T-helper 17 cell (primary cell): ENCODE results near the gene VPS37B. TPM values are rescaled to one million over a fixed set of nuclear protein-coding genes. Genes with fewer than 3 reads are reported as not detected.
"Not testable (repeated sequence)": the region's sequence is repeated elsewhere in the genome, so short reads cannot be mapped to it uniquely, and the experiment has no call there.

ENCODE experiments used
- ATAC-seq: fragments of 150-1000 bp; cut with Tn5 transposase; 2 replicates; pipeline ENCODE4 v1.10.0; 2021; ENCODE audit warnings: mild to moderate bottlenecking, moderate library complexity
- DNase-seq, 3 donors: peaks; one replicate each; pipeline versions ENCODE4 v3.0.0 to v3.0.0-alpha.2; 2020 to 2021
- H3K9me3 ChIP-seq: one replicate; pipeline ENCODE4 v1.7.0; 2013; ENCODE audit warnings: low read length, mild to moderate bottlenecking; ENCODE audit not compliant: control insufficient read depth, poor library complexity, severe bottlenecking
- H3K27ac Mint-ChIP-seq: one replicate; pipeline ENCODE4 v1.8.0; 2022; ENCODE audit warnings: mild to moderate bottlenecking, moderate library complexity, mixed read lengths
- H3K27me3 Mint-ChIP-seq: one replicate; pipeline ENCODE4 v1.8.0; 2022; ENCODE audit warnings: mixed read lengths
- H3K36me3 Mint-ChIP-seq: one replicate; pipeline ENCODE4 v1.8.0; 2022; ENCODE audit warnings: low read depth, mixed read lengths
- H3K4me1 Mint-ChIP-seq: one replicate; pipeline ENCODE4 v1.8.0; 2022; ENCODE audit warnings: mild to moderate bottlenecking, mixed read lengths
- H3K4me3 Mint-ChIP-seq: one replicate; pipeline ENCODE4 v1.8.0; 2022; ENCODE audit warnings: mild to moderate bottlenecking, moderate library complexity, mixed read lengths
- total RNA-seq, 4 donors: library from RNA in 2 of 4; stranded (reverse) in 2 of 4; gene quantifications; one replicate each; pipeline ENCODE4 v1.2.3 and lab custom pipeline; 2022 to 2026

Gene VPS37B
- total RNA-seq, 2 donors from 2014 or later, result 82.2 to 90.5 TPM

DNA sequence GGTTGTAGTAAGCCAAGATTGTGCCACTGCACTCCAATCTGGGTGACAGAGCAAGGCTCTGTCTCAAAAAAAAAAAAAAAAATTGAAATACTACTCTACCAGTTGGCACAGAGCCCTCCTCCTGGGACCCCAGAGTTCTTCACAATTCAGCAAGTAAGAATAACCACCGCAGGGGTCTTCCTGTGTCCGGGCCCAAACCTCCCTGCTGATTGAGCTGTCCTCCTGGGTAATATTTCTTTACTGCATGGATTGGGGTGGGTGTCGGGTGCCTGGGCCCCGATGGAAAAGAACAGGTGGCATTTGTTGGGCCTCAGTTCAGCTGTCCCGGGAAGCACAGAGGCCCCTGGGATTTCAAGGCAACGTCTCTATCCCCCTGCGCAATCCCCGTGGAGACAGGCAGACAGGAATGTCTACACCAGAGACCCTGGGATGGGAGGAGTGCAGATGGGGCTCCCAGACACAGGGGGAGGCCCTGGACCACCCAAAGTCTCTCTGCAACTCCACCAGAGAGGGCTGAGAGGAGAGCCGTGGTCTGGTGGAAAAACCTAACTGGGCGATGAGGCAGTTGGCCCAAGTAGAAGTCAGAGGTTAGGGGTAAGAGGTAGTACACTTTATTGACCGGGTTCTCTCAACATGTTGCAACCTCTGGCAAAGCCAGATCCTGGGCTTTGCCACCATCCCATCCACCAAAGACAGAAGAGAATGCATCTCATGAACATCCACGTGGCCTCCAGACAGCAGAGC, 32.7 kb upstream of the VPS37B start:
- Mint-ChIP-seq H3K36me3 (no peaks in the 10 kb centered on the region), H3K27ac (no peak overlapping the region), H3K27me3 (no peaks in the 10 kb centered on the region), H3K4me1 (peaks cover 2% of the 10 kb centered on the region), H3K4me3 (no peak overlapping the region)
- H3K9me3 ChIP-seq, result no peaks in the 10 kb centered on the region
- no peak for DNase-seq
- no peak for ATAC-seq

DNA sequence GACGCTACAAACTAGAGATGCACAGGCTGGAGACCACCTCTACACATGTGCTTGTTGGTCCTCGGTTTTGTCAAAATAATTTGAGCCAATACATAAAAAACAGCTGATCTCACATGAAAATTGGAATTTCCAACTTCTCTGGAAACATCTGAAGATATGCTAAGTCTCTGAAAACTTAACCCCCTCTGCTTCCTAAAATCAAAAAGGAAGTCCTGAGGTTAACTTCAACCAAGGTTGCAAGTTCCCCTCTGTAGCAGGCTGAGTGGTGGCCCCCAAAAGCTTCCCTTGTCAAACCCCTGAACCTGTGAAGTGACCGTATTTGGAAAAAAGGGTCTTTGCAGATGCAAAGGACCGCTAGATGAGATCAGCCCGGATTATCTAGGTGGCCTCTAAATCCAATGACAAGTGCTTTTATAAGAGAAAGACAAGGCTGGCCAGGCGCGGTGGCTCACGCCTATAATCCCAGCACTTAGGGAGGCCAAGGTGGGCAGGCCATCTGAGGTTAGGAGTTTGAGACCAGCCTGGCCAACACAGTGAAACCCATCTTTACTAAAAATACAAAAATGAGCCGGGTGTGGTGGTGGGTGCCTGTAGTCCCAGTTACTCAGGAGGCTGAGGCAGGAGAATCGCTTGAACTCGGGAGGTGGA, 32.0 kb upstream of the VPS37B start:
- Mint-ChIP-seq H3K36me3 (no peaks in the 10 kb centered on the region), H3K27me3 (no peaks in the 10 kb centered on the region), H3K4me3 (no peak overlapping the region), H3K27ac (no peak overlapping the region), H3K4me1 (peaks cover 2% of the 10 kb centered on the region)
- DNase-seq (no peak), ATAC-seq (no peak)
- no peaks in the 10 kb centered on the region for H3K9me3 ChIP-seq

GRCh38 chr12:122921917-122922316, 26.0 kb upstream of the VPS37B start:
- no peaks in the 10 kb centered on the region for H3K9me3 ChIP-seq
- ATAC-seq, result no peak
- no peaks in the 10 kb centered on the region for H3K27me3 Mint-ChIP-seq
- DNase-seq, result no peak
- H3K36me3 Mint-ChIP-seq, result no peaks in the 10 kb centered on the region
- no peak overlapping the region for H3K4me3 Mint-ChIP-seq
- no peak overlapping the region for H3K27ac Mint-ChIP-seq
- H3K4me1 Mint-ChIP-seq, result peaks cover 9% of the 10 kb centered on the region

GRCh38 chr12:122920687-122921086, 24.8 kb upstream of the VPS37B start:
- DNase-seq (no peak), ATAC-seq (no peak)
- no peaks in the 10 kb centered on the region for H3K27me3 Mint-ChIP-seq
- H3K27ac Mint-ChIP-seq, result no peak overlapping the region
- H3K36me3 Mint-ChIP-seq, result no peaks in the 10 kb centered on the region
- H3K4me3 Mint-ChIP-seq, result no peak overlapping the region
- H3K4me1 Mint-ChIP-seq, result peaks cover 7% of the 10 kb centered on the region
- H3K9me3 ChIP-seq, result no peaks in the 10 kb centered on the region

DNA sequence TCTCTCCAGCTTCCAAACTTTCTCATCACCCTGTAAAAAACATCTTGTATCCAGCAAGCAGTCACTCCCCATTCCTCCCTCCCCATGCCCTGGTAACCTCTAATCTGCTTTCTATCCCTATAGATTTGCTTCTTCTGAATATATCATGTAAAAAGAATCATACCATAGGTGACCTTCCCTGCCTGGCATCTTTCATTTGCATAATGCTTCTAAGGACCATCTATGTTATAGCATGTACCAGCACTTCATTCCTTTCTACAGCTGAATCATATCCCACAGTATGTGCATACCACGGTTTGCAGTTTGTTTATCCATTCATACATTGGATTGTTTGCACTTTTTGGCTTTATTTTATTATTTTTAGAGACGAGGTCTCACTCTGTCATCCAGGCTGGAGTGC, 22.9 kb upstream of the VPS37B start:
- ATAC-seq (no peak), DNase-seq (no peak)
- no peaks in the 10 kb centered on the region for H3K9me3 ChIP-seq
- Mint-ChIP-seq H3K27ac (no peak overlapping the region), H3K36me3 (no peaks in the 10 kb centered on the region), H3K4me3 (no peak overlapping the region), H3K27me3 (no peaks in the 10 kb centered on the region), H3K4me1 (peaks cover 7% of the 10 kb centered on the region)

DNA sequence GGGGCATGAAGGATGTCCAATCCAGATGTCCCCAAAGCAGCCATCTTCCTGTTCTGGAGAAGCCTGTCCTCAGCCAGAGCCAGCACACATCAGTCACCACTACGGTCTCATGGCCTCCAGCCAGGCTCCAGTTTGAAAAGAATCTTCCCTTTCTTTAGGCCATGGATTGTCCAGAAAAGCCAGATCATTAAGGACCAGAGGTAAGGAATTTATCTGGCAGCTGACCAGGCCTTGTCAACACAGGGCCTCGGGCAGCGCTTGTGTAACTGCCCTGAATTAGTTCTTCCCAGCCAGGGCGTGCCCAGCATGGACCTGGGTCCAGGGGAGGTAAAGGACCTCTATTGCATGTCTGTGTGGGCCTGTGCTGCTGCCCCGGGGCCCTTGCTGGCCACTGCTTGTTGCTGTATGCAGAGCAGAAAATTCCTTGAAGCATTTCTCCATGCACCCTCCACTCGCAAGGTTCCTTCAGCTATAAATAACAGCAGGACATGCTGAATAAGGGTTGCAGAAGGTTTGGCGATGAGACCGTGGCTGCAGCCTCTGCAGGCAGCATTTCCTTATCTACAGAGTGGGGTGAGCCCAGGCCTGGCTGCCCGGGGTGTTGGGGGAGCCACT, 21.7 kb upstream of the VPS37B start:
- no peak overlapping the region for H3K27ac Mint-ChIP-seq
- no peaks in the 10 kb centered on the region for H3K27me3 Mint-ChIP-seq
- no peak overlapping the region for H3K4me3 Mint-ChIP-seq
- H3K36me3 Mint-ChIP-seq, result no peaks in the 10 kb centered on the region
- peaks cover 7% of the 10 kb centered on the region for H3K4me1 Mint-ChIP-seq
- no peak for ATAC-seq
- DNase-seq, result no peak
- no peaks in the 10 kb centered on the region for H3K9me3 ChIP-seq

DNA sequence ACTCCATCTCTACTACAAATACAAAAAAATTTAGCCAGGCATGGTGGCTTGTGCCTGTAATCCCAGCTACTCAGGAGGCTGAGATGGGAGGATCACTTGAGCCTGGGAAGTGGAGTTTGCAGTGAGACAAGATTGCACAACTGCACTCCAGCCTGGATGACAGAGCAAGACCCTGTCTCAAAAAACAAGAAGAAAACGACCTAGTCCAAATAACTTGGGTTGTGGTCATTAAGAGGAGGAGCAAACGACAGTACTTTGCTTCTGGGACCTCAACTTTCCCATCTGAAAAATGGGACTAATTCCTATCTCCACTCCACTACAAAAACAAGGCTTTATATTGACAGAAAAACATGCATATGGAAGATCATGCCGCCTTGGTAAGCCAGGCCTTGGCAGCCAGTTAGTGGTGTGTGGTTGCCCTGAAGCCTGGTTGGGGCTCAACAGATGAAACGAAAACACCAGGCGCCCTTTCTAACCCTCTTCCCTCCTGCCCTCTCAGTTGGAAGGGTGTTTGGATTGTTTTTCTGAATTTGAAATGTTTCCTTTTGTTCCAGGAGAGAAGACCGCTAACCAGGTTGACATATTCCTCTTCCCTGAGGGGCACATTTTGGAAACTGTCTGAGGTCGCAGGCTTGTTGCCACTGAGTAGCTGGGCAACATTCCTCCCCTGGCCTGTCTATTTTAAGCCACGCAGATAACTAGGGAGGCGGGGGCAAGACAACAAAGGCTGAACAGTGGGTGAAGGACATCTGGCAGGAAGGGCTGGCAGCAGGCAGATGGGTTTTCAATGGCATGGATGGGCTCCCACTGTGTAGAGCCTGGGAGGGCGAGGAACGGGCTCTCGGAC, 13.7 kb upstream of the VPS37B start:
- Mint-ChIP-seq H3K4me1 (no peaks in the 10 kb centered on the region), H3K27ac (no peak overlapping the region), H3K36me3 (no peaks in the 10 kb centered on the region), H3K4me3 (no peak overlapping the region), H3K27me3 (no peaks in the 10 kb centered on the region)
- no peaks in the 10 kb centered on the region for H3K9me3 ChIP-seq
- no peak for DNase-seq
- no peak for ATAC-seq

DNA sequence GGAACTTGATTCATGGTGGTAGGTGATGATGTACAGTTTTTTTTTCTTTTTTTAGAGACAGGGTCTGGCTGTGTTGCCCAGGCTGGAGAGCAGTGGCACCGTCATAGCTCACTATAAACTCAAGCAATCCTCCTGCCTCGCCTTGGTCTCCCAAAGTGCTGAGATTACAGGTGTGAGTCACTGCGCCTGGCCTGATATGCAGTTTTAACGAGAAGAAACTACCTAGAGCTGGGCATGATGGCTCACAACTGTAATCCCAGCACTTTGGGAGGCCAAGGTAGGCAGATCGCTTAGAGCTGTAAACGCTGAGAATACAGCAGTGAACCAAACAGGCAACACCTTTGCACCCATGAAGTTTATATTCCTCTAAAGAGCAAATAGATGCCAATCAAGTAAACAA, 13.0 kb upstream of the VPS37B start:
- Mint-ChIP-seq H3K27ac (no peak overlapping the region), H3K27me3 (no peaks in the 10 kb centered on the region)

GRCh38 chr12:122905258-122905657, 9.3 kb upstream of the VPS37B start:
- DNase-seq, H3K27ac Mint-ChIP-seq, H3K27me3 Mint-ChIP-seq, H3K4me1 Mint-ChIP-seq, H3K9me3 ChIP-seq, H3K36me3 Mint-ChIP-seq, ATAC-seq, H3K4me3 Mint-ChIP-seq: not testable (repeated sequence)

More for the DNA sequence above, 13.0 kb upstream of the VPS37B start:
- Mint-ChIP-seq H3K4me1 (no peaks in the 10 kb centered on the region), H3K36me3 (no peaks in the 10 kb centered on the region), H3K4me3 (no peak overlapping the region)
- DNase-seq, result no peak
- H3K9me3 ChIP-seq, result no peaks in the 10 kb centered on the region
- ATAC-seq, result no peak

DNA sequence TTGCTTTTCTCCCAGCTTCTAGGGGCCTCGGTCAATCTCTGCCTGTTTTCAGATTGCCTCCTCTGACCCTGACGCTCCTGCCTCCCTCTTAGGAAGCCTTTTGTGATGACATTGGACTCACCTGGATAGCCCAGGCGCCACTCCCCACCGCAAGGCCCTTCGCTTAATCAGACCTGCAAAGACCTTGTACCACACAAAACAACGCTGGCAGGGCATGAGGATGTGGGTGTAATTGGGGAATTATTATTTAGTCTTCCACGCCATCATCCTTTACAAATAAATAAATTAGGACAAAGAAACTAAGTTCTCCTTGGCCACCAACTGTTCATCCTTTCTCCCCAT, 7.7 kb upstream of the VPS37B start:
- no peak for ATAC-seq
- Mint-ChIP-seq H3K4me3 (no peak overlapping the region), H3K27ac (no peak overlapping the region), H3K36me3 (no peaks in the 10 kb centered on the region), H3K4me1 (peaks cover 17% of the 10 kb centered on the region), H3K27me3 (no peaks in the 10 kb centered on the region)
- DNase-seq, result no peak
- no peaks in the 10 kb centered on the region for H3K9me3 ChIP-seq

GRCh38 chr12:122902854-122903692, 7.1 kb upstream of the VPS37B start:
- no peak for DNase-seq
- no peak for ATAC-seq
- H3K27ac Mint-ChIP-seq, result no peak overlapping the region
- H3K9me3 ChIP-seq, result no peaks in the 10 kb centered on the region
- no peaks in the 10 kb centered on the region for H3K36me3 Mint-ChIP-seq
- peaks cover 23% of the 10 kb centered on the region for H3K4me1 Mint-ChIP-seq
- no peak overlapping the region for H3K4me3 Mint-ChIP-seq
- H3K27me3 Mint-ChIP-seq, result no peaks in the 10 kb centered on the region

- no peaks in the 10 kb centered on the region for H3K9me3 ChIP-seq
- Mint-ChIP-seq H3K4me3 (no peak overlapping the region), H3K27ac (peak overlapping the region; percentile 97), H3K36me3 (peaks cover 3% of the 10 kb centered on the region), H3K27me3 (no peaks in the 10 kb centered on the region), H3K4me1 (peaks cover 41% of the 10 kb centered on the region)
- ATAC-seq, result no peak
- no peak for DNase-seq
Measured at GRCh38 chr12:122899887-122900286, 4.0 kb upstream of the VPS37B start.
